HG03064 (cell line): ENCODE results near the gene GPR107.

Source experiments
- ATAC-seq: cut with Tn5 transposase; IDR thresholded peaks from one replicate; pipeline ENCODE4 v1.9.1; 2021; ENCODE audit warnings: low read depth; ENCODE audit not compliant: unreplicated experiment

Gene GPR107

GRCh38 chr9:130128733-130129431, 75.2 kb downstream of the GPR107 start:
- no peak for ATAC-seq

GRCh38 chr9:130129432-130130061, 75.8 kb downstream of the GPR107 start:
- ATAC-seq, result no peak

GRCh38 chr9:130132746-130133145, 79.0 kb downstream of the GPR107 start:
- ATAC-seq, result no peak

GRCh38 chr9:130137081-130137640, 83.5 kb downstream of the GPR107 start:
- no peak for ATAC-seq

GRCh38 chr9:130137641-130138081, 84.0 kb downstream of the GPR107 start:
- ATAC-seq, result no peak

- ATAC-seq, result no peak
Measured at GRCh38 chr9:130138171-130138653, 84.5 kb downstream of the GPR107 start.

- no peak for ATAC-seq
Measured at GRCh38 chr9:130138791-130139190, 85.1 kb downstream of the GPR107 start.

- no peak for ATAC-seq
Measured at GRCh38 chr9:130139251-130139650, 85.5 kb downstream of the GPR107 start.

- no peak for ATAC-seq
Measured at GRCh38 chr9:130140706-130141105, 87.0 kb downstream of the GPR107 start.

GRCh38 chr9:130142056-130142455, 88.3 kb downstream of the GPR107 start:
- no peak for ATAC-seq

GRCh38 chr9:130142641-130143040, 88.9 kb downstream of the GPR107 start:
- no peak for ATAC-seq

- ATAC-seq, result no peak
Measured at GRCh38 chr9:130143279-130143893, 89.7 kb downstream of the GPR107 start.

GRCh38 chr9:130143958-130144366, 90.3 kb downstream of the GPR107 start:
- ATAC-seq, result no peak

GRCh38 chr9:130144703-130145102, 91.0 kb downstream of the GPR107 start:
- no peak for ATAC-seq

- ATAC-seq, result no peak
Measured at GRCh38 chr9:130145658-130146057, 92.0 kb downstream of the GPR107 start.

GRCh38 chr9:130147198-130147597, 93.5 kb downstream of the GPR107 start:
- no peak for ATAC-seq

GRCh38 chr9:130147910-130148309, 94.2 kb downstream of the GPR107 start:
- no peak for ATAC-seq

GRCh38 chr9:130149031-130149430, 95.3 kb downstream of the GPR107 start:
- ATAC-seq, result no peak

- ATAC-seq, result no peak
Measured at GRCh38 chr9:130149654-130150286, 96.1 kb downstream of the GPR107 start.

- ATAC-seq, result no peak
Measured at GRCh38 chr9:130150779-130151382, 97.2 kb downstream of the GPR107 start.
